ENCODE results near the gene TRIM64. TPM values are rescaled to one million over a fixed set of nuclear protein-coding genes. Genes with fewer than 3 reads are reported as not detected.
"Not testable (repeated sequence)": the region's sequence is repeated elsewhere in the genome, so short reads cannot be mapped to it uniquely, and the experiment has no call there.

TRIM64 gene, protein sequence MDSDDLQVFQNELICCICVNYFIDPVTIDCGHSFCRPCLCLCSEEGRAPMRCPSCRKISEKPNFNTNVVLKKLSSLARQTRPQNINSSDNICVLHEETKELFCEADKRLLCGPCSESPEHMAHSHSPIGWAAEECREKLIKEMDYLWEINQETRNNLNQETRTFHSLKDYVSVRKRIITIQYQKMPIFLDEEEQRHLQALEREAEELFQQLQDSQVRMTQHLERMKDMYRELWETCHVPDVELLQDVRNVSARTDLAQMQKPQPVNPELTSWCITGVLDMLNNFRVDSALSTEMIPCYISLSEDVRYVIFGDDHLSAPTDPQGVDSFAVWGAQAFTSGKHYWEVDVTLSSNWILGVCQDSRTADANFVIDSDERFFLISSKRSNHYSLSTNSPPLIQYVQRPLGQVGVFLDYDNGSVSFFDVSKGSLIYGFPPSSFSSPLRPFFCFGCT
- not detected for polyA plus RNA-seq (ENCODE audit: low read depth in 6 of 6)

DNA sequence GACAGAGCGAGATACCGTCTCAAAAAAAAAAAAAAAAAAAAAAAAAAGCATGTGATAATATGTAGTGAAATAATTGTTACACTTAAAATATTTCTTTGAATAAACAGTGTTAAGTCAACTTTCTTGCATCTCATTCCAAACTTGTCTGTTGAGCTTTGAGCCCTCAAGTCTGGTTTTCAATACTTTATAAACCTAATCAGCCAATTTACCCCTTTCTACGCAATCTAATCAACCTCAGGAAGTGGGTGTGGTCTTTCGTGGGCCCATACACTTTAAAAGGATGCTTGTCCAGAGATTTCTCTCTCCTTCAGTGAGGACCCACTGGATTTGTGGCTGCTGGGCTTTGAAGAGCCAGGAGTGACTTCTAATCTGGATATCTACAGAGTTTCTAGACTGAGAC, at the start of gene TRIM64:
Gene TRIM64, plus strand, starts transcription at position 301 of the 400 bp plus-strand sequence. CDS start 2,467 bp downstream, outside the sequence.
- not testable (repeated sequence) for H3K27ac Mint-ChIP-seq; H3K9me3 Mint-ChIP-seq; H3K4me3 Mint-ChIP-seq; H3K36me3 Mint-ChIP-seq; H3K4me1 Mint-ChIP-seq; ATAC-seq (ENCODE audit: low read depth in 2 of 2); DNase-seq; H3K27me3 Mint-ChIP-seq

DNA sequence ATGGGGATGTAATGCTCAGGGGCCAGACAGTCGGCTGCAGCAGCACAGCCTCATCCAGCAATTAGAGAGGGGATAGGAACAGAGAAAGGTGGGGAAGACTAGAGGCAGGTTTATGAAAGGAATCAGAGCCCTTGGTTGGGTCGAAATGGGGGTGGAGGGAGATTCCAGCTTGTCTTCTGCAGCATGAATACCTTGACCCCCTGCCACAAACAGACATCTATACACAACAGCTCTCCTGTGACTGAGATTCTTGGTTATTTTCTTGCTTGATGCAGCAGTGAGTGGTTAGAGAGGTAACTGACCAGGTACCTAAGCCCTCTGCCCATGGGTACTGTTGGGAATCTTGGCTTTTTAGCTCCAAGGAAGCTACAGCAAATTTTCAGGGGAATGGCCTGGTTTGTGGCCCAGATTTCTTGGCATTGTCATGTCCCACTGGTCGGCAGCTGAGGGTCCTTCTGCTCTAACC, 43.6 kb upstream of the TRIM64 start, which contains the start of gene TRIM49D1:
Gene TRIM49D1, minus strand, starts transcription at position 51 of the 466 bp plus-strand sequence. CDS start 4,535 bp downstream, outside the sequence.
- Mint-ChIP-seq H3K36me3 (no peaks in the 10 kb centered on the region), H3K27me3 (no peaks in the 10 kb centered on the region), H3K27ac (no peak within 1 kb of the TSS), H3K9me3 (peaks cover 0 to 2% (median 0%) of the 10 kb centered on the region in 7 donors), H3K4me3 (no peak within 1 kb of the TSS), H3K4me1 (no peaks in the 10 kb centered on the region)
- DNase-seq = no peak
- no peak for ATAC-seq (ENCODE audit: low read depth in 2 of 2)

DNA sequence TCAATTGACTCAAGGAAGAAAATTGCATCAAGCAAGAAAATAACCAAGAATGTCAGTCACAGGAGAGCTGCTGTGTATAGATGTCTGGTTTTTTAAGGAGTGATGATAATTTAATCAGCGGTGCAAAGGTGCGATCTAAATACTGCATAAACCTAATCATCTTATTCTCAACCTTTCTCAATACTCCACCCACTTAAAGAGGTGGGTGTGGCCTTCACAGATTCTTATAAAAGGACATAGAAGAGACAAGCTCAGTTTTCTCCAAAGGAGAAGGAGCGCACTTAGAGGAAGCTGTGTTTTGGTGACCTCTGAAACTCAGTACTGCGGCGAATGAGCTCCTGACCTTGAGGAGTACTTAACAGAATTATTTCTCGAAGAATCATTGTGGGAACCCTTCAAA, 42.1 kb upstream of the TRIM64 start, which contains the start of gene TRIM49D2:
Gene TRIM49D2, plus strand, starts transcription at position 301 of the 400 bp plus-strand sequence. CDS start 2,698 bp downstream, outside the sequence.
- H3K36me3 Mint-ChIP-seq; H3K4me1 Mint-ChIP-seq; H3K9me3 Mint-ChIP-seq; H3K27ac Mint-ChIP-seq; ATAC-seq (ENCODE audit: low read depth in 2 of 2); DNase-seq; H3K27me3 Mint-ChIP-seq; H3K4me3 Mint-ChIP-seq: not testable (repeated sequence)

- H3K9me3 Mint-ChIP-seq; H3K4me1 Mint-ChIP-seq; H3K27ac Mint-ChIP-seq; H3K4me3 Mint-ChIP-seq; ATAC-seq (ENCODE audit: low read depth in 2 of 2); DNase-seq; H3K27me3 Mint-ChIP-seq; H3K36me3 Mint-ChIP-seq: not testable (repeated sequence)
These were observed 5.0 kb upstream of the TRIM64 start for GRCh38 chr11:89960833-89961232.

Other genes with a start within 250 kb of the TRIM64 start
- not detected for gene TRIM49, start 157.5 kb upstream of the TRIM64 start, polyA plus RNA-seq (ENCODE audit: low read depth in 6 of 6)
- gene TRIM64B, start 87.5 kb upstream of the TRIM64 start, polyA plus RNA-seq (ENCODE audit: low read depth in 6 of 6) = not detected
- not detected for gene TRIM49D1, start 43.8 kb upstream of the TRIM64 start, polyA plus RNA-seq (ENCODE audit: low read depth in 6 of 6)
- gene TRIM49D2, start 42.0 kb upstream of the TRIM64 start, polyA plus RNA-seq (ENCODE audit: low read depth in 6 of 6) = not detected
- gene TRIM49C, start 65.1 kb downstream of the TRIM64 start, polyA plus RNA-seq (ENCODE audit: low read depth in 6 of 6) = not detected
- not detected for gene UBTFL1, start 119.9 kb downstream of the TRIM64 start, polyA plus RNA-seq (ENCODE audit: low read depth in 6 of 6)
- under 1 TPM in 3 of 6 donors, not detected in 3; 0.08 to 0.12 (median 0.10) TPM for gene NAALAD2, start 168.6 kb downstream of the TRIM64 start, polyA plus RNA-seq (ENCODE audit: low read depth in 6 of 6)